HUES48 (cell line): ENCODE results near the gene CMSS1.

Experiments
- H3K27ac ChIP-seq: one replicate; pipeline ENCODE4 v1.7.0; 2013; ENCODE audit warnings: low read depth, low read length, inconsistent platforms
- H3K27me3 ChIP-seq: 2 replicates; pipeline ENCODE4 v1.6.1; 2013; ENCODE audit warnings: mild to moderate bottlenecking, low read length; ENCODE audit not compliant: control insufficient read depth, insufficient read depth
- H3K36me3 ChIP-seq: 2 replicates; pipeline ENCODE4 v1.6.1; 2013; ENCODE audit warnings: low read length; ENCODE audit not compliant: control insufficient read depth, insufficient read depth
- H3K4me1 ChIP-seq: 2 replicates; pipeline ENCODE4 v1.6.1; 2013; ENCODE audit warnings: mild to moderate bottlenecking, low read length; ENCODE audit not compliant: control insufficient read depth, insufficient read depth
- H3K4me3 ChIP-seq: 2 replicates; pipeline ENCODE4 v1.5.1; 2013; ENCODE audit warnings: mild to moderate bottlenecking, low read depth, low read length
- H3K9ac ChIP-seq: 2 replicates; pipeline ENCODE4 v1.6.1; 2013; ENCODE audit warnings: mild to moderate bottlenecking, low read depth, low read length, moderate library complexity
- H3K9me3 ChIP-seq: 2 replicates; pipeline ENCODE4 v1.6.1; 2013; ENCODE audit warnings: low read length; ENCODE audit not compliant: control insufficient read depth, insufficient read depth

Gene CMSS1

GRCh38 chr3:100140976-100141375, 323.3 kb downstream of the CMSS1 start:
- Histone ChIP-seq H3K9ac (no peak overlapping the region), H3K36me3 (no peaks in the 10 kb centered on the region), H3K27ac (no peak overlapping the region), H3K9me3 (0 out of 2 replicates have a peak, but pooled peaks cover 2% of the 10 kb centered on the region), H3K27me3 (no peaks in the 10 kb centered on the region), H3K4me1 (no peaks in the 10 kb centered on the region), H3K4me3 (no peak overlapping the region)

- no peak overlapping the region for H3K9ac ChIP-seq
These were observed 323.9 kb downstream of the CMSS1 start for GRCh38 chr3:100141586-100141985.

GRCh38 chr3:100144255-100144866, 326.7 kb downstream of the CMSS1 start:
- H3K9ac ChIP-seq: no peak overlapping the region
- H3K4me1 ChIP-seq: no peaks in the 10 kb centered on the region
- no peak overlapping the region for H3K4me3 ChIP-seq
- H3K27me3 ChIP-seq: no peaks in the 10 kb centered on the region
- 0 out of 2 replicates have a peak, but pooled peaks cover 2% of the 10 kb centered on the region for H3K9me3 ChIP-seq
- H3K27ac ChIP-seq: no peak overlapping the region
- H3K36me3 ChIP-seq: no peaks in the 10 kb centered on the region

More at GRCh38 chr3:100141586-100141985, 323.9 kb downstream of the CMSS1 start:
- Histone ChIP-seq H3K4me1 (no peaks in the 10 kb centered on the region), H3K9me3 (0 out of 2 replicates have a peak, but pooled peaks cover 2% of the 10 kb centered on the region), H3K36me3 (no peaks in the 10 kb centered on the region), H3K27ac (no peak overlapping the region), H3K4me3 (no peak overlapping the region), H3K27me3 (no peaks in the 10 kb centered on the region)

- H3K36me3 ChIP-seq: no peaks in the 10 kb centered on the region
- H3K9ac ChIP-seq: no peak overlapping the region
- no peaks in the 10 kb centered on the region for H3K9me3 ChIP-seq
- H3K27me3 ChIP-seq: no peaks in the 10 kb centered on the region
- no peak overlapping the region for H3K27ac ChIP-seq
- no peak overlapping the region for H3K4me3 ChIP-seq
- no peaks in the 10 kb centered on the region for H3K4me1 ChIP-seq
These were observed 331.5 kb downstream of the CMSS1 start for GRCh38 chr3:100149130-100149529.

- Histone ChIP-seq H3K27me3 (no peaks in the 10 kb centered on the region), H3K4me1 (no peaks in the 10 kb centered on the region), H3K36me3 (no peaks in the 10 kb centered on the region), H3K4me3 (no peak overlapping the region), H3K27ac (no peak overlapping the region), H3K9ac (no peak overlapping the region), H3K9me3 (no peaks in the 10 kb centered on the region)
These were observed 332.2 kb downstream of the CMSS1 start for GRCh38 chr3:100149713-100150415.

- Histone ChIP-seq H3K4me1 (no peaks in the 10 kb centered on the region), H3K36me3 (no peaks in the 10 kb centered on the region), H3K4me3 (no peak overlapping the region), H3K27ac (no peak overlapping the region), H3K27me3 (no peaks in the 10 kb centered on the region), H3K9me3 (peaks cover 4% of the 10 kb centered on the region; the same call in 1 of the 2 replicates), H3K9ac (no peak overlapping the region)
These were observed 332.8 kb downstream of the CMSS1 start for GRCh38 chr3:100150473-100150872.

- H3K27me3 ChIP-seq: no peaks in the 10 kb centered on the region
These were observed 333.5 kb downstream of the CMSS1 start for GRCh38 chr3:100151024-100151707.

GRCh38 chr3:100154171-100154570, 336.5 kb downstream of the CMSS1 start:
- H3K27me3 ChIP-seq: no peaks in the 10 kb centered on the region
- H3K36me3 ChIP-seq: no peaks in the 10 kb centered on the region
- H3K4me3 ChIP-seq: no peak overlapping the region
- H3K4me1 ChIP-seq: no peaks in the 10 kb centered on the region
- peaks cover 9% of the 10 kb centered on the region; the same call in 1 of the 2 replicates for H3K9me3 ChIP-seq
- no peak overlapping the region for H3K27ac ChIP-seq
- no peak overlapping the region for H3K9ac ChIP-seq

More at GRCh38 chr3:100151024-100151707, 333.5 kb downstream of the CMSS1 start:
- Histone ChIP-seq H3K9me3 (peaks cover 9% of the 10 kb centered on the region; the same call in 1 of the 2 replicates), H3K27ac (no peak overlapping the region), H3K4me3 (no peak overlapping the region), H3K36me3 (no peaks in the 10 kb centered on the region), H3K4me1 (no peaks in the 10 kb centered on the region), H3K9ac (no peak overlapping the region)

GRCh38 chr3:100155128-100155527, 337.5 kb downstream of the CMSS1 start:
- Histone ChIP-seq H3K27ac (no peak overlapping the region), H3K4me3 (no peak overlapping the region), H3K9ac (no peak overlapping the region), H3K36me3 (no peaks in the 10 kb centered on the region), H3K9me3 (peaks cover 9% of the 10 kb centered on the region; the same call in 1 of the 2 replicates), H3K4me1 (no peaks in the 10 kb centered on the region), H3K27me3 (no peaks in the 10 kb centered on the region)

- Histone ChIP-seq H3K36me3 (no peaks in the 10 kb centered on the region), H3K27me3 (no peaks in the 10 kb centered on the region), H3K9ac (no peak overlapping the region), H3K9me3 (peaks cover 9% of the 10 kb centered on the region; the same call in 1 of the 2 replicates), H3K4me3 (no peak overlapping the region), H3K27ac (no peak overlapping the region), H3K4me1 (no peaks in the 10 kb centered on the region)
These were observed 337.9 kb downstream of the CMSS1 start for GRCh38 chr3:100155590-100155989.

GRCh38 chr3:100157685-100158084, 340.0 kb downstream of the CMSS1 start:
- Histone ChIP-seq H3K36me3 (no peaks in the 10 kb centered on the region), H3K4me3 (no peak overlapping the region), H3K4me1 (no peaks in the 10 kb centered on the region), H3K9me3 (peaks cover 9% of the 10 kb centered on the region; the same call in 1 of the 2 replicates), H3K27ac (no peak overlapping the region), H3K9ac (no peak overlapping the region), H3K27me3 (no peaks in the 10 kb centered on the region)
